K562 (cell line): ENCODE measurements around the gene CHSY1. TPM values are rescaled to one million over a fixed set of nuclear protein-coding genes. Genes with fewer than 3 reads are reported as not detected.

ENCODE experiments used
- ATAC-seq: fragments of 200-7000 bp; cut with Tn5 transposase; 3 replicates; pipeline ENCODE4 v1.9.1; 2020; ENCODE audit warnings: moderate library complexity
- BruUV-seq: library from RNA; stranded (reverse); fragments of 400-500 nt; replicated peaks from 2 replicates; lab custom pipeline; 2021; lab: Mats Ljungman, UMichigan
- CTCF ChIA-PET: fragments of 300-600 bp; formaldehyde crosslinking; extraction: SDS; loops from one replicate; lab custom pipeline; 2021; ENCODE audit warnings: low intra/inter-chr PET ratio; lab: Yijun Ruan, JAX
- POLR2A ChIA-PET: fragments of 300-600, 350-650 bp; sonication (Branson Sonifier 250); formaldehyde crosslinking; extraction: SDS; loops from one replicate; lab custom pipeline; 2021; ENCODE audit warnings: antibody characterized with exemption, inconsistent platforms; lab: Yijun Ruan, JAX
- DNase-seq, 4 experiments: peaks; one replicate each; pipeline versions ENCODE4 v3.0.0 to v3.0.0-alpha.2; 2011 to 2018; ENCODE audit warnings: low spot score in 3 of 4, mixed read lengths in 3 of 4; ENCODE audit errors: extremely low read depth in 1 of 4
- FAIRE-seq: peaks from 2 replicates; lab custom pipeline; 2011; peaks lifted over from hg19 to GRCh38; lab: Jason Lieb, UNC
- H2AFZ ChIP-seq: 2 replicates; pipeline ENCODE4 v1.6.0; 2011; ENCODE audit warnings: low read depth, low read length, control low read depth, inconsistent platforms
- H3K27ac ChIP-seq: fragments of 200-600 bp; 3 replicates; pipeline ENCODE4 v1.8.0; 2011; ENCODE audit warnings: low read depth, mild to moderate bottlenecking, control low read depth, inconsistent platforms, low read length, moderate library complexity, mixed read lengths; ENCODE audit errors: extremely low read depth
- H3K27me3 ChIP-seq, 2 experiments: fragments of 300-600 bp in 1 of 2; 2 replicates in 1 of 2; 3 replicates in 1 of 2; pipeline versions ENCODE4 v1.6.0 to v1.8.0; 2011; ENCODE audit warnings: inconsistent platforms in 2 of 2, low read length in 2 of 2, mild to moderate bottlenecking in 1 of 2, mixed read lengths in 1 of 2, moderate library complexity in 1 of 2; ENCODE audit not compliant: control insufficient read depth in 2 of 2, insufficient read depth in 2 of 2
- H3K36me3 ChIP-seq: fragments of 300-600 bp; 3 replicates; pipeline ENCODE4 v1.8.0; 2011; ENCODE audit warnings: mild to moderate bottlenecking, low read length, inconsistent platforms; ENCODE audit not compliant: control insufficient read depth, insufficient read depth
- H3K4me1 ChIP-seq, 2 experiments: fragments of 200-600 bp in 1 of 2; replicated peaks in 1 of 2; 2 replicates in 1 of 2; 3 replicates in 1 of 2; pipeline versions ENCODE4 v1.5.1 to v1.8.0; 2011; ENCODE audit warnings: inconsistent platforms in 2 of 2, low read length in 2 of 2, mild to moderate bottlenecking in 1 of 2, mixed read lengths in 1 of 2, moderate library complexity in 1 of 2; ENCODE audit not compliant: control insufficient read depth in 2 of 2, insufficient read depth in 2 of 2
- H3K4me2 ChIP-seq: 2 replicates; pipeline ENCODE4 v1.6.1; 2011; ENCODE audit warnings: low read length, control low read depth, inconsistent platforms, mixed read lengths; ENCODE audit not compliant: insufficient read depth
- H3K4me3 ChIP-seq: fragments of 200-600 bp; sonication (generic), shearing (Covaris generic); 2 replicates; pipeline ENCODE4 v1.5.1; 2016; ENCODE audit warnings: control low read depth, inconsistent platforms
- H3K79me2 ChIP-seq: fragments of 200-600 bp; 3 replicates; pipeline ENCODE4 v1.8.0; 2011; ENCODE audit warnings: low read length, inconsistent platforms; ENCODE audit not compliant: control insufficient read depth, insufficient read depth
- H3K9ac ChIP-seq, 2 experiments: 2 replicates each; pipeline versions ENCODE4 v1.6.0 to v1.6.1; 2011; ENCODE audit warnings: low read depth in 2 of 2, low read length in 2 of 2, control low read depth in 1 of 2, inconsistent platforms in 1 of 2, mild to moderate bottlenecking in 1 of 2, mixed read lengths in 1 of 2; ENCODE audit not compliant: insufficient read depth in 1 of 2
- H3K9me1 ChIP-seq: one replicate; pipeline ENCODE4 v1.6.0; 2011; ENCODE audit warnings: inconsistent platforms, mild to moderate bottlenecking, low read length, moderate library complexity; ENCODE audit not compliant: control insufficient read depth, insufficient read depth
- H3K9me3 ChIP-seq: replicated peaks from 2 replicates; pipeline ENCODE4 v1.5.1; 2011; ENCODE audit warnings: low read depth, low read length, inconsistent platforms; ENCODE audit not compliant: control insufficient read depth, insufficient read depth
- H4K20me1 ChIP-seq: replicated peaks from 2 replicates; pipeline ENCODE4 v1.6.1; 2011; ENCODE audit warnings: low read length, inconsistent platforms, mixed read lengths; ENCODE audit not compliant: control insufficient read depth, insufficient read depth
- ARID2 ChIP-seq: fragments of 450-650 bp; IDR thresholded peaks from 2 replicates; pipeline ENCODE4 v1.6.1; 2017; ENCODE audit warnings: antibody characterized with exemption, mild to moderate bottlenecking
- ARNT ChIP-seq, 2 experiments: fragments of 450-650 bp; IDR thresholded peaks; 2 replicates each; pipeline ENCODE4 v1.6.1; 2016; ENCODE audit warnings: mild to moderate bottlenecking in 1 of 2
- CBFA2T2 ChIP-seq: fragments of 450-650 bp; conservative IDR thresholded peaks from 2 replicates; pipeline ENCODE4 v1.6.1; 2017; ENCODE audit warnings: mild to moderate bottlenecking
- CSDE1 ChIP-seq, 2 experiments: fragments of 450-650 bp; IDR thresholded peaks; 2 replicates each; pipeline ENCODE4 v1.6.1; 2016; ENCODE audit warnings: mild to moderate bottlenecking in 1 of 2
- EWSR1 ChIP-seq: fragments of 450-650 bp; IDR thresholded peaks from 2 replicates; pipeline ENCODE4 v1.6.1; 2018; ENCODE audit warnings: borderline replicate concordance, mild to moderate bottlenecking, low read depth, moderate library complexity; ENCODE audit not compliant: partially characterized antibody
- HDAC1 ChIP-seq, 2 experiments: fragments of 450-650 bp; IDR thresholded peaks; 2 replicates each; pipeline ENCODE4 v1.6.1; 2016 to 2017; ENCODE audit warnings: inconsistent platforms in 1 of 2, mild to moderate bottlenecking in 1 of 2, moderate library complexity in 1 of 2
- MTA3 ChIP-seq: fragments of 450-650 bp; formaldehyde crosslinking; IDR thresholded peaks from 2 replicates; pipeline ENCODE4 v1.6.1; 2017; ENCODE audit warnings: mild to moderate bottlenecking, borderline replicate concordance
- NFRKB ChIP-seq: fragments of 450-650 bp; IDR thresholded peaks from 2 replicates; pipeline ENCODE4 v1.6.1; 2016; ENCODE audit warnings: low read depth
- POLR3A ChIP-seq: IDR thresholded peaks from 2 replicates; pipeline ENCODE4 v1.6.1; 2011; ENCODE audit warnings: borderline replicate concordance, mild to moderate bottlenecking, moderate library complexity; ENCODE audit not compliant: insufficient read length, insufficient read depth; ENCODE audit errors: extremely low read depth
- PRMT5 ChIP-seq: sonication (generic); formaldehyde crosslinking; IDR thresholded peaks from 2 replicates; pipeline ENCODE4 v1.5.0; 2020; ENCODE audit warnings: missing genetic modification reagents
- RFX1 ChIP-seq: fragments of 450-650 bp; IDR thresholded peaks from 2 replicates; pipeline ENCODE4 v1.6.1; 2016; ENCODE audit warnings: mild to moderate bottlenecking, moderate library complexity
- SETDB1 ChIP-seq: IDR thresholded peaks from one replicate; pipeline ENCODE4 v1.6.1; 2012; ENCODE audit warnings: low read length, control low read depth, inconsistent platforms
- SMARCA4 ChIP-seq: fragments of 450-650 bp; IDR thresholded peaks from 2 replicates; pipeline ENCODE4 v1.6.1; 2016
- U2AF1 ChIP-seq: fragments of 200-400 bp; formaldehyde crosslinking; optimal IDR thresholded peaks from 2 replicates; pipeline ENCODE3; 2017; ENCODE audit warnings: mild to moderate bottlenecking, low read depth, low read length, moderate library complexity
- XRCC5 ChIP-seq: fragments of 200-400 bp; formaldehyde crosslinking; IDR thresholded peaks from 2 replicates; pipeline ENCODE4 v1.6.1; 2017; ENCODE audit warnings: low read depth, mild to moderate bottlenecking, low read length
- YBX1 ChIP-seq: fragments of 450-650 bp; IDR thresholded peaks from 2 replicates; pipeline ENCODE4 v1.7.1; 2016; ENCODE audit warnings: mild to moderate bottlenecking
- ZNF121 ChIP-seq: sonication (generic); formaldehyde crosslinking; conservative IDR thresholded peaks from 2 replicates; pipeline ENCODE4 v1.8.0; 2022; ENCODE audit warnings: missing genetic modification reagents
- ZNF140 ChIP-seq: fragments of 250-450 bp; sonication (Bioruptor Pico); IDR thresholded peaks from 2 replicates; pipeline ENCODE4 v1.8.0; 2021; ENCODE audit warnings: moderate library complexity, mild to moderate bottlenecking, inconsistent platforms
- ZNF197 ChIP-seq: fragments of 200-800 bp; sonication (Bioruptor generic); IDR thresholded peaks from 2 replicates; pipeline ENCODE4 v1.6.1; 2016; ENCODE audit warnings: low read depth, missing genetic modification characterization, missing compliant biosample characterization
- ZNF212 ChIP-seq: fragments of 450-650 bp; formaldehyde crosslinking; IDR thresholded peaks from 2 replicates; pipeline ENCODE4 v1.4.0; 2020; ENCODE audit warnings: mild to moderate bottlenecking
- ZNF217 ChIP-seq: sonication (generic); formaldehyde crosslinking; IDR thresholded peaks from 2 replicates; pipeline ENCODE4 v1.8.0; 2022; ENCODE audit warnings: mild to moderate bottlenecking, missing genetic modification reagents
- WGBS: fragments of 100-300 bp; shearing (Covaris generic); methylation state at CpG from one replicate; pipeline ENCODE4 v1.1.6; 2016; ENCODE audit warnings: low coverage, mixed read lengths; ENCODE audit not compliant: insufficient coverage; ENCODE audit errors: missing lambda C conversion rate; 5-methylcytosine and 5-hydroxymethylcytosine counted together
- in situ Hi-C: fragments of 300-500 bp; cut with MboI; formaldehyde crosslinking; loops from 4 replicates; pipeline ENCODE4 v1.15.0; 2018; ENCODE audit warnings: inconsistent platforms, mixed read lengths
- intact Hi-C: fragments of 100-400 bp; cut with micrococcal nuclease; formaldehyde crosslinking; loops from 2 replicates; pipeline ENCODE4 v1.14.2; 2022
- polyA plus RNA-seq, 8 experiments: library from polyadenylated mRNA; depleted of rRNA in 4 of 8; stranded (reverse) in 5 of 8; unstranded in 3 of 8; fragments of >200 nt; fragmentation: Nextera tagmentation in 2 of 8; fragmentation: Illumina TruSeq in 1 of 8; extraction: Ambion mirVana in 2 of 8; extraction: Trizol in 1 of 8; gene quantifications; 2 replicates each; pipeline versions ENCODE4 v1.2.1 to v1.2.3, GENCODE V29; 2011 to 2014; ENCODE audit warnings: inconsistent platforms in 1 of 8, missing spikeins in 1 of 8
- total RNA-seq, 7 experiments: library from RNA; depleted of rRNA in 6 of 7; stranded (reverse); fragments of >200 nt in 6 of 7; fragmentation: Illumina TruSeq in 2 of 7; extraction: Trizol in 2 of 7; gene quantifications; 2 replicates each; pipeline versions ENCODE4 v1.2.1 to v1.2.3, GENCODE V29; 2011 to 2021; ENCODE audit warnings: low replicate concordance in 1 of 7
- TF ChIP-seq, protein P1 (sequence below), 2 experiments: fragments of 450-650 bp; IDR thresholded peaks; 2 replicates each; pipeline ENCODE4 v1.6.1; 2016
- TF ChIP-seq, protein P2 (sequence below): sonication (generic); formaldehyde crosslinking; IDR thresholded peaks from 2 replicates; pipeline ENCODE4 v1.8.0; 2022; ENCODE audit warnings: missing genetic modification reagents, mild to moderate bottlenecking, borderline replicate concordance

Gene CHSY1
- total and polyA plus RNA-seq, 9 of the 15 experiments (the other 6 are each of a cell fraction or from before 2014, with no cell fraction given) = 7.0 to 16.4 (median 13.4) TPM

DNA sequence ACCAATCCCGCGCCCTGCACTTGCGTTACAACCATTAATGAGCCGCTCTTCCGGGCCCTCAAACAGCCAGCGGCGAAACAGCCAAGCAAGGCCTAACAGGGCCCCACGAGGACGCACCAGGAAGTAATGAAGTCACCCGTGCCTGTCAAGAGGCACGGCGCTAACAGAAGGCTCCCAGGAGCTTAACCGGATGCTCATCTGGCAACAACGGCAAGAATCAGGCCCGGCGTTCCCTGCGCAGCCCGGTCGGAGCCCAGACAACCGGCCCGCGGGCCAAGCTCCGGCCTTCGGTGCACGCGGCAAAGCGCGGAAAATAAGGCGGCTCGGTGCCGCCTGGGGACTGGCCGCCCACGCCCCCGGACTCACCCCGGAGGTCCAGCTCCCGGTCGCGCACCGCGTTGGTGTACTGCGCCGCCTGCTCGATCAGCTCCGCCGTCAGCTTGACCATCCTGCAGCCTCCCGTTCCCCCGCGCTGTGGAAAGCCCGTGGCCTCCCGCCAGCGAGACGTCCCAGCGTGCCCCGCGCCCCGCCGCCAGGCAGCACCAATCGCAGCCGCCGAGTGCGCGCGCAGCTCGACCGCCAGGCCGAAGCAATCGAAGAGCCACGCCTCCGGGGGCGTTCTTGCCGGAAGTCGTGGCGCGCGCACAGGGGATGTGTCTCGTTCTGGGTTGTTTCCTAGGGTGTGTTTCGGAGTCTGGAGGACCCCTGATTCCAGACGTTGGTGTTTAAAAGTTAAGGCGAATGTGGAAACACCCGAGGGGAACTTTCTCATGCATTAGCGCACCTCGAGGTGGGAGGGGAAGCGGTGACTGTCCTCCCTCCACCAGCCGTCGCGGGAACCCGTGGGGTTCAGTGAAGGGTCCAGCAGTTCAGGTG, 43.1 kb upstream of the CHSY1 start, which contains the start of gene SNRPA1:
TSS of gene SNRPA1 (minus strand) at position 518 of the 876 bp plus-strand sequence. CDS start at position 448, 70 bp downstream.
- FAIRE-seq = peak; percentile 65
- POLR2A ChIA-PET = interaction anchor here (0.6 to 3.7 kb wide), 8 partner anchors 9 to 345 kb away, joined by 3 to 25 read pairs (median 4); no protein-coding TSS in a partner anchor
- in situ Hi-C loops = loop anchor here (5.0 kb wide), 1 partner anchor 357 kb away; the partner anchor contains the start of gene TM2D3
- no peak for TF ChIP-seq YBX1
- TF ChIP-seq ZNF140 (CRISPR knock-in tag) = no peak
- TF ChIP-seq U2AF1 = peak; percentile 54
- TF ChIP-seq HDAC1 (IDR thresholded peaks at IDR 0.05) = peak in 1 of 2 experiments; percentile 77; a peak in 2 of 4 replicates
- TF ChIP-seq NFRKB = no peak
- no peak for TF ChIP-seq ZNF121 (CRISPR knock-in tag)
- peak; percentile 34 for TF ChIP-seq SETDB1
- TF ChIP-seq SMARCA4 = no peak
- no peak for TF ChIP-seq ZNF212 (CRISPR knock-in tag)
- no peak for TF ChIP-seq EWSR1
- no peak for TF ChIP-seq CBFA2T2
- TF ChIP-seq RFX1 = no peak
- peak; percentile 97 for TF ChIP-seq XRCC5
- TF ChIP-seq PRMT5 (CRISPR knock-in tag) = no peak
- no peak for TF ChIP-seq ZNF217
- TF ChIP-seq MTA3 = peak; percentile 84; the same call in 1 of the 2 replicates
- TF ChIP-seq POLR3A = no peak
- TF ChIP-seq ZNF197 (CRISPR knock-in tag) = no peak
- no peak for TF ChIP-seq CSDE1 (IDR thresholded peaks at IDR 0.05)
- TF ChIP-seq ARNT (IDR thresholded peaks at IDR 0.05) = no peak
- TF ChIP-seq ARID2 = no peak
- TF ChIP-seq, protein P1, sequence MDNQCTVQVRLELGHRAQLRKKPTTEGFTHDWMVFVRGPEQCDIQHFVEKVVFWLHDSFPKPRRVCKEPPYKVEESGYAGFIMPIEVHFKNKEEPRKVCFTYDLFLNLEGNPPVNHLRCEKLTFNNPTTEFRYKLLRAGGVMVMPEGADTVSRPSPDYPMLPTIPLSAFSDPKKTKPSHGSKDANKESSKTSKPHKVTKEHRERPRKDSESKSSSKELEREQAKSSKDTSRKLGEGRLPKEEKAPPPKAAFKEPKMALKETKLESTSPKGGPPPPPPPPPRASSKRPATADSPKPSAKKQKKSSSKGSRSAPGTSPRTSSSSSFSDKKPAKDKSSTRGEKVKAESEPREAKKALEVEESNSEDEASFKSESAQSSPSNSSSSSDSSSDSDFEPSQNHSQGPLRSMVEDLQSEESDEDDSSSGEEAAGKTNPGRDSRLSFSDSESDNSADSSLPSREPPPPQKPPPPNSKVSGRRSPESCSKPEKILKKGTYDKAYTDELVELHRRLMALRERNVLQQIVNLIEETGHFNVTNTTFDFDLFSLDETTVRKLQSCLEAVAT (IDR thresholded peaks at IDR 0.05) = peak in 1 of 2 experiments; percentile 100; a peak in 2 of 4 replicates
- TF ChIP-seq, protein P2, sequence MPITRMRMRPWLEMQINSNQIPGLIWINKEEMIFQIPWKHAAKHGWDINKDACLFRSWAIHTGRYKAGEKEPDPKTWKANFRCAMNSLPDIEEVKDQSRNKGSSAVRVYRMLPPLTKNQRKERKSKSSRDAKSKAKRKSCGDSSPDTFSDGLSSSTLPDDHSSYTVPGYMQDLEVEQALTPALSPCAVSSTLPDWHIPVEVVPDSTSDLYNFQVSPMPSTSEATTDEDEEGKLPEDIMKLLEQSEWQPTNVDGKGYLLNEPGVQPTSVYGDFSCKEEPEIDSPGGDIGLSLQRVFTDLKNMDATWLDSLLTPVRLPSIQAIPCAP (CRISPR knock-in tag) = peak; percentile 72; the same call in 1 of the 2 replicates

More for the DNA sequence above, 43.1 kb upstream of the CHSY1 start, which contains the start of gene SNRPA1:
- no peaks in the 10 kb centered on the region for H3K9me3 ChIP-seq
- WGBS = under 1% methylated on average over 83 of the region's 87 CpGs
- H3K79me2 ChIP-seq = peaks cover 68% of the 10 kb centered on the region
- H3K27ac ChIP-seq = peak within 1 kb of the TSS; percentile 92
- BruUV-seq = no TSS peak
- peak; percentile 91 for ATAC-seq
- CTCF ChIA-PET = no interaction called here
- H3K4me3 ChIP-seq = peak within 1 kb of the TSS; percentile 96
- peak within 1 kb of the TSS; percentile 98 for H2AFZ ChIP-seq
- DNase-seq = peak; percentile 94 to 97 (median 96)
- peak within 1 kb of the TSS; percentile 94 to 100 for H3K9ac ChIP-seq
- peaks cover 7 to 9% of the 10 kb centered on the region in 2 experiments; a peak in 2 of 5 replicates for H3K4me1 ChIP-seq
- H3K9me1 ChIP-seq = no peaks in the 10 kb centered on the region
- H3K4me2 ChIP-seq = peak within 1 kb of the TSS; percentile 93
- H3K27me3 ChIP-seq = no peaks in the 10 kb centered on the region
- H3K36me3 ChIP-seq = peaks cover 35% of the 10 kb centered on the region
- intact Hi-C loops = no loop called here
- H4K20me1 ChIP-seq = peaks cover 14% of the 10 kb centered on the region
